GM19397 (cell line): Measurements from ENCODE around the gene PTPRE.

Source experiments
- ATAC-seq: cut with Tn5 transposase; IDR thresholded peaks from one replicate; pipeline ENCODE4 v1.9.1; 2021; ENCODE audit warnings: mild to moderate bottlenecking, moderate library complexity; ENCODE audit not compliant: unreplicated experiment

The PTPRE gene

DNA sequence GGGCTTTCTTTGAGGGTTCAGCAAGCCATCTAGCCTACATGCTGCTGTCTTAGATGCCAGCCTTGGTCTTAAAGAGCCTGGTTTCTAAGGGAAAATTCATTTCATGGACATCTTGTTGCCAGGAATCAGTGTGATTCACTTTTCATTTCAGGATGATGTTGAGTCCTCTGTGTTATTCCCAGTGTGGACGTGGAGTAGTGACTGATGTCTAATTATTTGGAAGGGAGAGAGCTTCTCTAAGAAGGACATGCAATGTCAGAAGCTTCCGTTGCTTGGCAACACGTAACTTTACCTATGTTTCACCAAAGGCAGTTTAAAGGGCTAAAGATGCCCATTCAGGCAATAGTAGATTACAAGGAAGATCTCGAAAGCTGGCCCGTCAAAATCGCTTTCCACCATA, 89.0 kb downstream of the PTPRE start:
- ATAC-seq, result no peak

DNA sequence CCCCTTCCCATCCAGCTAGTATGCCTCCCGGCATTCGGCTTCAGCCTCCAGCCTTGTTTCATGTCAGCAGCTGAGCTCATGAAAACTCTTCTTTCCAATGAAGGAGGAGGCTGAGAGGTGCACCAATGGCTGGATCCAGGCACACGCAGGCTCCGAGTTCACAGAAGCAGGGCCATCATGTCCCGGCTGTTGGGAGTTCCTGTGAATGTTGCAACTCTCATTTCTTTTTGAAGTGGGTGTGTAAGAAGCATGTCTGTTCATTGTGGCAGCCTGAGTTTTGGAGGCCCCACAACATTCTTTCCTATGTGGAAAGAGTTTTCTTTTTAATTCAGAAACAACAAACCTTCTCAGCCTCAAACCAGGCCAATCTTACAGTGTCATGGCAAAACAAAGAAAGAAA, 89.7 kb downstream of the PTPRE start:
- ATAC-seq, result no peak

DNA sequence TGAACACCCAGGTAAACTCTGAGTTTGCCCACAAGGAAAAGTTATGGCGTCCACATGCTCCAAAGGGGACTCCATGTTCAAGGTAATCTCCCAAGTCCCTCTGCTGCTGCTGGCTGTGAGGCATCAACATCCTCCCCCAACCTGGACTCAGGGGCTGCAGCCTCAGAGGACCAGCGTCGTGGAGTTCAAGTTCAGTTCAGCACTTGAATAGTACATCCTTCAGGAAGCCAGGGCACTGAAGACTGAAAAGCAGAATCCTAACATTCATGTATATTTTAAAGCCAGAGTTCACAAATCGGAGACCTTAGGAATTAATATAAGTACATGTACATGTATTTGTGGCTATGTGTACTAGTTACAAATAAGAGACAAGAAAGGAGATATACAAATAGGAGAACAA, 90.4 kb downstream of the PTPRE start:
- no peak for ATAC-seq

DNA sequence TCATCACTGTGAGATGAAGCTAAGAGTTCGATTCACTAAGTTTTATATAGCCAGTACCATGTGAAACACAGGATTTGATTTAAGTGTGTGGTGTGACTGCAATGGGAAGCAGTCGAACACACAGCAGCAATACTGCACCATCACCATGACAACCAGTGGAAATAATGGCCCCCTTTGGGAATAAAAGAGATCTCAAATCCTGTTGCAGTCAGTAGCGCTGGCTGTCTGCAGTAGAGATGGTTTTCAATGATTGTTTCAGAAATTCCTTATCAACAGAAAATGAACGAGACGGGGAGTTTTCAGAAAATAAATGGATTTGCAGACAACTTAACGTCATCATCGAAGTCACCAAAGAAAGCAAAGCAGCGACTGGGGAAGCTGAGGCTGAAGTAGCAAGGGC, 91.0 kb downstream of the PTPRE start:
- no peak for ATAC-seq

DNA sequence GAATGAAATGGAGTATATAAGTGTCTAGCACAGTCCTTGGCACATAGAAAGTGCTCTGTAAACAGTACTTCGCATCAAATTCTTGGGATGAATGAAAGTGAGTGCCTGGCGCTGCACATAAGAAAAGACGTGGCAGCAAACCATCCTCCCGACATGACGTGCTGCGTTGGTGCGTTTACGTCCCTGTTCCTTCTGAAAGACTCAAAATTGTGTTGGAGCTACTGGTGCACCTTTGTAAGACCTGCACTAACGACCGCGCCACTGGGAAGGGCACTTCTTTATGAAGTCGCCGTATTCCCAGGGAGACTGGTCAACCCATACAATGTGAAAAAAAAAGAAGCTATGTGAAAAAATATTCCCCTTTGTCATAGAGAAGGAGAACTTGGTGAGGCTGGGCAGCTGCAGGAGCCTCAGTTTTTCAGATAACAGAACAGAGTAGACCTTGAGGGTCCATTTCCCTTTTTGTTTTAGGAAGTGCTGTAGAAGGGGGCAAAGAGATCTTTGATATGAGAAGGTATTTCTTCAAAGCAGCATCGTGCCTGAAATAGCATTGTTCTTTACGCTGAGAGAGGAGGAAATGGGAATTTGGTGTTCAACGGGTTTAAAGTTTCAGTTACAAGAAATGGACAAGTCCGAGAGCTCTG, 91.7 kb downstream of the PTPRE start:
- no peak for ATAC-seq

DNA sequence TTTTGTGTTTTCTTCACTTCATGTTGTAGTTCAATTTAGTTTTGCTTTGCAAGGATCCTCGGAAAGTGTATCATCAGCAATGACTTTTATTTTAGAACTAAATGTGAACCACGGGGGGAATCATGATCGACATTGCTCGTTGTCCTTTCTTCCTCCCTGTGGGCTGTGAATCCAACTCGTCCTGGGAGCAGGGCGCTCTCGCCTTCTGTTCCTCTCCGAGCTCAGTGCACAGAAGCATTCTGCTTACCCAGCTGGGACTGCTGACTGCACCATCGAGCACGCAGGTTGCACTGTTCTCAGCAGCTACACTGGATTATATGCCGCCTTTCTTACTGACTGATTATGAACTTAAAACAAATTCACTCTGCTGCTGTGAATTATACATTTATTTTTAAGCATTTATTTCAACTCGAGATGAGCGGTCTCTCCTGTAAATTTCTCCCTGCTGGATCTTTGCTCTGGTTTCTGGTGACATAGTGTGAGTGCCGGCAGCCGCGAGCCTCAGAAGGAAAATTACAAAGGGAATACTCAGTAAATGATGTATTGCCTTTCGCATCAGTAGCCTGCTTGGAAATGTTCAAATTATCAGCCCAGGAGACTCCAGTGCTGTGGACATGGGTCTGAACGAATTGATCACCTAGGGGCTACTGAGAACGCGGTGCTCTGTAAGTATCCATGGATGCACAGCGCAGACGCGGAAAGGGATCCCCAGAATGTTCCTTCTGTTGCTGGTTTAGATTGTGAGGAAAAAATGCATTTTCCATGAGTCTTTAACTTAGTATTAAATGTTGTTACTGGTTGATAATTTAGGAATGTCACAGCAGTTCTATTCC, 92.6 kb downstream of the PTPRE start:
- no peak for ATAC-seq

DNA sequence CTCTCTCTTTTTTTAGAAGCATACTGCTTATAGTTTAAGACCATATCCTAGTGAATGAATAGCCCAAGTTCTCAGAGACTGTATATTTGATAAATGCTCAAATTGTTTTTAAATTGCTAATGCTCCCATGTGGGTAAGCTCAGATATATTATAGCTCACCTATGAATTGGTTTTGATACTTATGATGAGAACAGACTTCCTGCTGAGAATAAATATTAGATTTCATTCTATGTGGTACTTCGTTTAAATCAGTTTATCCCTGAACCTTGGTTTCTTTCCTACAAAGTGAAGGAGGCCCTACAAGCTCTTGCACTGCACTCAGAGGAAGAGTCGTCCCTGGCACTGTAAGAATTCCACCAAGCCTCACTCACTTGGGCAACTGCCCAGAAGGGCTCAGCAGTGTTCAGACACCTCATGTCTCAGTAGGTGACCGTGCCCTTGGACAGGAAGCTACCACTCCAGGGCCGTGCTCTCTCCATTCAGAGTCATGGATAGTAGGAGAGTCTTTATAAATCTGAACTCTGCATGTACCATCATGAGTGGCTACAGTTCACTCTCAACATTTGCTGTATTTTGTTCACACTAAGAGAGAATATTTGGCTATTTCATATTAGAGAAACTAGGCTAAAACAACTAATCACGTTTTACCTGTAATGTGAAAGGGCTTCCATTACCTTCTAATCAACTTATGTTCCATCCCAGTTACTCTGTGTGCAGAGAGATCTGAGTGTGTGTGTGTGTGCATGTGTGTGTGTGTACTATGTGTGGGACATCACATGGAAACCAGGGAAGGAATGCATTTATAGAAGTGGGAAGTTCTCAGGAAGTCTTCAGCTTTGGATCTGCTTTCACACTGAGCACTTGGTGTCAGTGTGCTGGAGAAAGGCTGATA, 93.8 kb downstream of the PTPRE start:
- ATAC-seq, result no peak

DNA sequence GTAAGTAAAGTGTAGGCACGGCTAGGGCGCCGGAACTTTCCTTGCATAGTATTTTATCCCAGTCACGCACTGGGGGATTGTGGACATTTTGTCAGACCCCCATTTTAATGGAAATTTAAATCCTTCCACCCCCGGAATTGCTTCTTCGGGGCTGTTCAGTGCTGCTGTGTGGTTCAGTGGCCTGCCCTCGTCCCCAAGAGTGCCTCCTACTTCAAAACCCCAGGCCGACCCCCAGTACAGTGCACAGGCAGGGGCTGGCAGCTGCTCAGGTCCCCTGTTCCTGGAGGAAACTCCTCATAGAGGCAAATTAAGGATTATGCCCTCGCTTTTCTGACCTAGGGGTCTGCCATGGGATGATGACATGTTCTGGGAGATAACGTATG, 94.5 kb downstream of the PTPRE start:
- no peak for ATAC-seq

DNA sequence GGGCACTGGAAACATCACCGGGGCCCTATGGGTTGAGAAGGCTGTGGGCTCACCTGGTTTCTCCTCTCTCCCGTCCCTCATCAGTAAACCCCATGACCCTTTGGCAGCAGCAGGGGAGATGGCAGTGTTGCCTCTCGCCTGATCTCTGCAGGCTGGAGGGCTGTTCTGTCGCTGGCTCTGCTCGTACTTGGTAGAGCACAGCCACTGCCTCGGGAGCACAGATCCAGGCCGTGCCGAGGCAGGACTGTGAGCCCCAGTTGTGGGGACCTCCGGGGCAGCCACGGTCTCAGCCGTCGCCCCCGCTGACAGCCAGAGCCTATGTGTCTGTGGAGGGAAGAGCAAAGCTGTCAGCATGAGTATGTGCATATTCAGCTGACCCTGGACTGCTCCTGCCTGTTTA, 94.9 kb downstream of the PTPRE start:
- no peak for ATAC-seq

DNA sequence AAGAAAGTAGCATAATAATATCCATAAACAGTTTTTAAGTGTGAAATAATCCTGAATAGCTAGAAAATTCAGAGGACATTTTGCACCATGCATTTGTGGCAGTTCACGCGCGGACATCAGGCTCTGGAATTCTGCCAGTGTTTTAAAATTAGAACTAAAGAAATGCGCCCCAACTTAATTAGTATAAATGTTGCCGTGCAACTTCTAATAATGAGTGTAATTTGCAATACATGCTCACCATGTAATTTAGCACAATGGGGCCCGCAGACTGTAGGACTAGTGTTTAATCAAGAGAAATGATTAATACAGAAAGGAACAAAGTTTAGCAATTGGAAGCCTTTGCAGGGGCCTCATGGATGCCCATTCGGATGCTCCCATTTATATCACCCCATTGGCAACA, 96.6 kb downstream of the PTPRE start:
- no peak for ATAC-seq

DNA sequence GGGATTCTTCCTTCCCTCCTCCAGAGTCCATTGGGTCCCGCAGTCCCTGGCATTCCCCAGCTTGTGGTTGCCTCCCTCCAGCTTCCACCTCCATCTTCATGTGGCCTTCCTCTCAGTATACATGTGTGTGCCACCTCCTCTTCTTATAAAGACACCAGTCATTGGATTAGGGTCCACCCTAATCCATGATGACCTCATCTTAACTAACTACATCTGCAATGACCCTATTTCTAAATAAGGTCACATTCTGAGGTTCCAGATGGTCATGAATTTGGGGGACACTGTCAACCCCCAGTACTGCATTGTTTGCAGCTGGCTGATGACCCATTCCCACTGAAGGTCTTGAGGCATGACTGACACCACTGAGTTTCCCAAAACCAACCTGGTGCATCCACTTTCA, 99.0 kb downstream of the PTPRE start:
- no peak for ATAC-seq

DNA sequence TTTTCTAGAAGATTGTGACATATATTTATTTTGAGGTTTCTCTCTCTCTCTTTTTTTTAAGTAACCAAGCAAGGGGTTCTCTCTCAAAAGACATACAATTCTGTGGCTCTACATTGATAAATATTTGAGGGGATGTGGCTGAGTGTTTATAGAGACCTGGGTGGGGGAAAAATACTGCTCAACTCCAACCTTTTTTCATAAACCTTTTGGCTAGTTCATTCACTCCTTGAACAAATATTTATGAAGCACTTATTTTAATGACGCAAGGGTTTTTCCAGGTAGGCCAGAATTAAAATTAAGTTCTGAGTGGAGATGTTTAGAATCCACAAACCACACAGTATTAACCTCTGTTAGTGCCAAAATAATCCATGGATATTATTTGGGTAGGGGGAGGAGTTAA, 100.2 kb downstream of the PTPRE start:
- no peak for ATAC-seq

DNA sequence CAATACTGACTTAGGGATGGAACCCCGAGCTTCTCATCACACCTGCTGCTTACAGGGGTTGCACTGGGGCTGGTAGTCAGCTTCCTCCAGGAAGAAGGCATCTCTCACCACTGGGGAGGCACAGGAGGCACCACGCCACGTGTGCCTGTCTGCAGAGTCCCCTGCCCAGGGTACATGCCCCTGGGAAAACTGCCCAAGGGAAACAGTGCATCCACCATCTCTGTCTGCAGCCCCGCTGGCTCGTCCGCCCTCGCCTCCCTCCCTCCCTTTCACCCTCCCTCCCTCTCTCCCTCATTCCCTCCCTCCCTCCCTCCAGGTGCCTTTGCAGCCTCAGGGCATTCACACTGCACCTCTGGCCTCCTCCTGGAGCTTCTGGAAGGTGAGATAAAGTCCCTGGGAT, 101.1 kb downstream of the PTPRE start:
- no peak for ATAC-seq

DNA sequence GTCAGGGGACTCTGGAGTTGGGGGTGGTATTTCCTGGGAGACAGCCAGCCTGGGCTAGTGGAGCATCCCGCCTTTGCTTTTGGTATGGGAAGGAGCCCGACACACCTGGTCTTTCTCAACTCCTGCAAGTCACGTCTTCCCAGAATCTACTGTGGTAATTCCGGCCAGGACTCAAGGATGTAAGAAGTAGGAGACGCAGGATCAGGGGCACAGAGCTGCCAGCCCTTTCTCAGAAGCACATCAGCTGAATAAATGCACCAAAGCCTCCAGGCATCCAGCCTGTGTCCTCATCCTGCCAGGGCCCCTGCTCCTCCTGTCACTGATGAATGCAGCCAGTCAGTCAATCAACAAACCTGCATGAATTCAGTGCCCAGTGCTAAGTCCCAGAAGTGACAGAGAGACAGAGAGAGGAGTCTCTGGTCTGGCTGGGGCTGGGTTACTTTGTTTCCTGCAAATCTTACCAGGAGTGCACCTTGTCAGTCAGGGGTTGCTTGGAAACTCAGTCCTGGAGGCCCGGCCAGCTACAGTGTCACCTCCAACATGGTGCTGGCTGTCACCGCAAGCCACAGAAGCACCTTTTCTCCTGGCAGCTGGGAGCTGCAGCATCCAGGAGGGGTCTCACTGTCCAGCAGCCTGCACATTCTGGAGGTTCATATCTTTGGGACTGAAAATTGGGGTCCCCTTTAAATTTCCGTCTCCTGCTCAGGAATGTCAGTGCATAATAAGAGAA, 101.8 kb downstream of the PTPRE start:
- ATAC-seq, result no peak

DNA sequence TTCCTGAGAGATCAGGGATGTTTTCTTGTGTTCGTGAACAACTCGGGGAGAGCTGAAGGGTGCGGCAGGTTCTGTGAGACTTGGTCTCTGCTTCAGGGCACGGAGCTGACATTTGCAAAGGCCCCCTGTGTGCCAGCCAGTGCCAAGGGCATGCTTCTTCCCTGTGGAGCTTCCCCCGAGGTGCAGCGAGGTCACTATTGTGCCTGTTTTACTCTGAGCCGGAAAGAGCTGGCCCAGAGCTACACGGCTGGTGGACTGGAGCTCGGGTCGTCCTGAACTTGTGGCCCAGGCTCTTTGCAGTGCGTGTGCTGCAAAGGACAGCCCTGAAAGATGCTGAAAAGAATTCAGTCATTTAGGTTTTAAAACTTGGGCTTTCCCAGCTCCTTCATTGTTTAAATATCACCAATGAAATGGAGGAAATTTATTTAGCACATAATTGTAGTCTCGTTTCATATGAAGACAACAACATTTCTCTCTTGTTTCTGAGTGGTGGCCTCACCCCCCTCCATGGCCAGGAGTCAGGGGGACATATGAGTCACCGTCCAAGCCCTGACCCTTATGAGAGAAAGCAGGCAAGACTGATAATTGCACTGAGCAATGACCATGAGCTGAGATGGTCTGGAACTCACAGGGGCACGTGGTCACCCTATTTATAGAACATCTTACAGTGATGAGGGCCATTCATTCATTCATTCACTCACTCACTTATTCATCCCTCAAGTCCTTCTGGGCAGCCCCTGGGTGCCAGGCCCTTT, 102.6 kb downstream of the PTPRE start:
- ATAC-seq, result no peak

DNA sequence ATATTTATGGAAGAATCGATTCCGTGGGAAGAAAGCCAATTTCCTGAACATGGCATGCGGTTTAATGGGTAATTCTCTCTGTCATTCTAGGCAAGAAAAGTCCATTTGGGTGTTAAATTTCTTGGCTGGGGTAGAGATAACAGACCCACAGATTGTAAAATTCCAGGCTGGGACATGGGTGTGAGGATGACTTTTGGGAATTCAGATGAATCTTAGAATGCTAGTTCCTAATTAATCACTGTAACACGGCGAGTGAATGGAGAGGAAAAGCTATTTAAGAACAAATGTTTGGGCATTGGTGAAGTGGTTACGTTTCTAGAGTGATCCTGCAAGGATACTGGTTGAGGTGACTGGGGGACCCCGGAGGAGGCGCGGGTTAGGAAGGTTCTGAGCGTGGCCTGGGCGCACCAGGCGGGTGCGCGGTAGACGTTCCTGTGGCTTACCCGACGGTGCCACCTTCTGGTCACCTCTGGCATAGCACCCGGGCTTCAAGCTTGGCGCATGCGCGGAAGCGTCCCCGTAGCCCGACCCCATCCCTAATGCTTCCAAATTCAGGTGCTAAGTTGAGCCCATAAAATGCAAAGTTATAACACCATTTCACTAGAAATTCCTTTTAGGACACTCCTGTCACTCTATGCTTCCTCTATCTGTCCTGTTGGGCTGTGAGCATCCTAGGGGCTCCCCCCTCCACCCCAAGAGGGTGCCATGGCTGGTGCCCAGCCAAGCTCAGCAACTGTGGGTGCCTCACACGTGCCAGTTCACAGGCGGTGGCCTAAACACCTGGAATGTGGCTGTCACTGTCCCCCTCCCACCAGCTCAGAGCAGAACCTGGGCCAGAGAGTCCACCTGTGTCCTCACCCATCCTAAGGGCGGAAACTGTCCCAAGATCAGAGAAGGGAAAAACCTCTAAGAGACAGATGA, 104.4 kb downstream of the PTPRE start:
- ATAC-seq, result peak; percentile 94

DNA sequence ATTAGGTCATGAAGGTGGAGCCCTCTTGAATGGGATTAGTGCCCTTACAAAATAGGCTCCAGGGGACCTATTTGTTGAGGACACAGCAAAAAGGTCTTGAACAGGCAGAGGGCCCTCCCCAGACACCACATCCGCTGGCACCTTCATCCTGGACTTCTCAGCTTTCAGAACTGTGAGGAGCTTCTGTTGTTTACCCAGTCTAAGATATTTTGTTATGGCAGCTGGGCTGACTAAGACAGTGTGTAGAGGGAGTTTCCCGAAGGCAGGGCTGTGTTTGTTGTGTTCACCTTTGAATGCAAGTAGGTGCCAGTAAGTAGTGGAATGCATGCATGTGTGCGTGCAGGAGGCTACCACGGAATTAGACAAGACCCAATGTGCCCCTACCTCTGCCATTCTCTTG, 106.7 kb downstream of the PTPRE start:
- no peak for ATAC-seq

DNA sequence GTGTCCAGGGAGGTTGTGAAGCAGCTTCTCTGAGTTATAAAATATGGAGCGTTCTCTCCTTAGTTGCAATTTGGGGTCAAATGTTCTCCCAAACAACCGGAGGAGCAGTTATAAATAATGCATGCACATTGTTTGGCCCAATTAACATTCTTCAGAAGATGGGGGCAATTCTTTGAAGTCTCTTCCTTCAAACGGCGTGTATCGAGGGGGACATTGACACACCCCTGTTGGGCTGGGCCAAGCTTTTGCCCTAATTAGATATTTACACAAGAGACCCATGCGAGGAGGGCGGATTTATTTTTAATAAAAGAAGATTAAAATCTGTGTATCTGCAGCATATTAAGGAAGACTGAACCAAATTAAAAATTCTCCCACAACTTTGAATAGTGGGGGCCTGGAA, 107.3 kb downstream of the PTPRE start:
- ATAC-seq, result no peak

DNA sequence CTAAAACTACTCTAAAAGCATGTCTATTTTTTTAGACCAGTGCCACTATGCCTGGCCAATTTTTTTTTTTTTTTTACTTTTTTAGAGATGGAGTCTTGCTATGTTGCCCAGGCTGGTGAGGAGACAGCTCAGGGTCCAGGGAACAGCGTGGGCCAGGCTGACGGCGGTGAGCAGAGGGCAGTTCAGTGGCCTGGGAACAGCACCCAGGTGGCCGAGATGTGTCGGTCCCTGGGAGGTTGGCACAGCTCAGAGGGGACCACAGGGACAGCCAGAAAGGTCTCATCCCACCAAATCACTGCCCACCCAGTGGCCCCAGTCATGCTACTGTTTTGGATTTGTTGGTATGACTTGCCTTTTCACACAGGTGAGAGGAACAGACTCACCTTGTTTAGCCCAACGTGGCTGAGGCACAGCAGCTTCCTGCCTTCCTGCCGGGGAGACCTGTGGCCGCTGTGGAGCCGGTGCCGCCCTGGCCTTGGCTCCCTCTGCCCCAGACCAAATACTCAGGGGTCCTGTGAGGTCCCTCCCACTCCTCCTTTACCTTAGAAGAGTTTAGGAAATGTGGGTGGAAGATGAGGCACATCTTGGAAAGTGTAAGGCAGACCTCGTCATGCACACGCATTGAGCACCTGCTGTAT, 109.6 kb downstream of the PTPRE start:
- no peak for ATAC-seq
